Stimulated activated CD4-positive, alpha-beta T cell treated with anti-CD3 and anti-CD28 coated beads, Interleukin-1b, Interleukin-23, amount 100 ng/mL, for 1 hour (primary cell): ENCODE results near the gene TEX53.

Experiments used
- DNase-seq, 2 donors: peaks; one replicate each; pipeline ENCODE4 v3.0.0-alpha.2; 2020; ENCODE audit warnings: low read depth in 2 of 2

TEX53 gene

GRCh38 chr9:114680259-114681001 lies 22.8 kb upstream of the TEX53 start:
- no peak for DNase-seq

GRCh38 chr9:114678795-114679194 lies 21.2 kb upstream of the TEX53 start:
- DNase-seq, result no peak

GRCh38 chr9:114678130-114678529 lies 20.5 kb upstream of the TEX53 start:
- no peak for DNase-seq

- no peak for DNase-seq
Observed at GRCh38 chr9:114677418-114677817, 19.8 kb upstream of the TEX53 start.

GRCh38 chr9:114676901-114677300 lies 19.3 kb upstream of the TEX53 start:
- no peak for DNase-seq

- no peak for DNase-seq
Observed at GRCh38 chr9:114674798-114675540, 17.4 kb upstream of the TEX53 start.

- no peak for DNase-seq
Observed at GRCh38 chr9:114674076-114674797, 16.6 kb upstream of the TEX53 start.

GRCh38 chr9:114671605-114672004 lies 14.0 kb upstream of the TEX53 start:
- no peak for DNase-seq

- no peak for DNase-seq
Observed at GRCh38 chr9:114669961-114670360, 12.4 kb upstream of the TEX53 start.

GRCh38 chr9:114668146-114668545 lies 10.5 kb upstream of the TEX53 start:
- no peak for DNase-seq

GRCh38 chr9:114666851-114667250 lies 9.2 kb upstream of the TEX53 start:
- no peak for DNase-seq

GRCh38 chr9:114666401-114666800 lies 8.8 kb upstream of the TEX53 start:
- DNase-seq, result no peak

- DNase-seq, result no peak
Observed at GRCh38 chr9:114664181-114664580, 6.6 kb upstream of the TEX53 start.

GRCh38 chr9:114662081-114662989 lies 4.7 kb upstream of the TEX53 start:
- peak; percentile 36 to 40 for DNase-seq

- DNase-seq, result no peak
Observed at GRCh38 chr9:114656301-114656700, 1.3 kb downstream of the TEX53 start.

- no peak for DNase-seq
Observed at GRCh38 chr9:114655689-114656088, 1.9 kb downstream of the TEX53 start.

GRCh38 chr9:114653556-114654159 lies 3.9 kb downstream of the TEX53 start:
- DNase-seq, result peak; percentile 68 to 70

GRCh38 chr9:114652776-114653555 lies 4.6 kb downstream of the TEX53 start:
- no peak for DNase-seq

- no peak for DNase-seq
Observed at GRCh38 chr9:114643896-114644295, 13.7 kb downstream of the TEX53 start.

- DNase-seq, result no peak
Observed at GRCh38 chr9:114643001-114643400, 14.6 kb downstream of the TEX53 start.
